ENCODE results near the gene SERTAD3. TPM values are rescaled to one million over a fixed set of nuclear protein-coding genes. Genes with fewer than 3 reads are reported as not detected.

Gene SERTAD3
- total and polyA plus RNA-seq, 10 of the 15 experiments (the other 5 are each of a cell fraction or from before 2014, with no cell fraction given), result 4.2 to 22.4 (median 13.7) TPM

DNA sequence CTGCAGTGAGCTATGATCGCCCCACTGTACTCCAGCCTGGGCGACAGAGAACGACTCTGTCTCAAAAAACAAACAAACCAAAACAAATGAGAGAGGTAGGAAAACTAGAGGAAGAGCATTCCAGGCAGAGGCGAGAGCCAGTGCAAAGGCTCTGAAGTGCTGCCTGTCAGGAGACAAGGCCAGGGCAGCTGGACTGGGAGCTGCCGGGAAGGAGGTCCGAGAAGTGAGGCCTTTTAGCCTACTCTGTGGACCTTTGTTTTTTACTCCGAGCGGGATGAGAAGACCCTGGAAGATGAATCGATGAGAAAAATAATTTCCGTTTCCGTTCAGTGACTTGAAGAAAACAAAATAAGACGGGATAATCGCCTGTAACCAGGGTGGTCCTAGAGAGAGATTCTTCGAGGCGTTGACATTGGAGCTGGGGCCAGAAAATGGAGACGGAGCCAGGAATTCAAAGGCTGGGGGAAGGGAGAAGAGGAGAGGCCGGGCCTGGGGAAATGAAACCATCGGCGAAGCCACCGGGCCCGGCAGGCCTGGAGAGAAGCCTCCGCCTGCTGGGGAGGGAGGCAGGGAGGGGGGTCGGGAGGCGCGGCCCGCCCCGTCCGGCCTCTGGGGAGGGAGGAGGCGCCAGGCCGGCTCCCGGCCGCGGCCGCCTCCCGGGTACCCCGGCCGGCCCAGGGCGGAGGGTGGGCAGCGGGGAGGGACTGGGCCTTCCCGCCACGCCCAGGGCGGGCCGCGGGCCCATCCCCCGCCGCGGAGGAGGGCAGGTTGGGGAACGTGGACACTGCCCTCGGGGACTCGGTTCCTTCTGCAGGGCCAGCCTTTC, 10.5 kb downstream of the SERTAD3 start (continued):
- TF ChIP-seq, protein P1, sequence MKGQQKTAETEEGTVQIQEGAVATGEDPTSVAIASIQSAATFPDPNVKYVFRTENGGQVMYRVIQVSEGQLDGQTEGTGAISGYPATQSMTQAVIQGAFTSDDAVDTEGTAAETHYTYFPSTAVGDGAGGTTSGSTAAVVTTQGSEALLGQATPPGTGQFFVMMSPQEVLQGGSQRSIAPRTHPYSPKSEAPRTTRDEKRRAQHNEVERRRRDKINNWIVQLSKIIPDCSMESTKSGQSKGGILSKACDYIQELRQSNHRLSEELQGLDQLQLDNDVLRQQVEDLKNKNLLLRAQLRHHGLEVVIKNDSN (IDR thresholded peaks at IDR 0.05; ENCODE audit: borderline replicate concordance, extremely low read length, insufficient read depth, low read depth, low read length), result no peak
- 0 out of 2 replicates have a peak, but pooled peaks have one; percentile 32 for TF ChIP-seq GATAD2B (conservative IDR thresholded peaks at IDR 0.05; ENCODE audit: low read depth)
- TF ChIP-seq CBX5 (IDR thresholded peaks at IDR 0.05; ENCODE audit: low read depth), result no peak
- TF ChIP-seq, protein P2, sequence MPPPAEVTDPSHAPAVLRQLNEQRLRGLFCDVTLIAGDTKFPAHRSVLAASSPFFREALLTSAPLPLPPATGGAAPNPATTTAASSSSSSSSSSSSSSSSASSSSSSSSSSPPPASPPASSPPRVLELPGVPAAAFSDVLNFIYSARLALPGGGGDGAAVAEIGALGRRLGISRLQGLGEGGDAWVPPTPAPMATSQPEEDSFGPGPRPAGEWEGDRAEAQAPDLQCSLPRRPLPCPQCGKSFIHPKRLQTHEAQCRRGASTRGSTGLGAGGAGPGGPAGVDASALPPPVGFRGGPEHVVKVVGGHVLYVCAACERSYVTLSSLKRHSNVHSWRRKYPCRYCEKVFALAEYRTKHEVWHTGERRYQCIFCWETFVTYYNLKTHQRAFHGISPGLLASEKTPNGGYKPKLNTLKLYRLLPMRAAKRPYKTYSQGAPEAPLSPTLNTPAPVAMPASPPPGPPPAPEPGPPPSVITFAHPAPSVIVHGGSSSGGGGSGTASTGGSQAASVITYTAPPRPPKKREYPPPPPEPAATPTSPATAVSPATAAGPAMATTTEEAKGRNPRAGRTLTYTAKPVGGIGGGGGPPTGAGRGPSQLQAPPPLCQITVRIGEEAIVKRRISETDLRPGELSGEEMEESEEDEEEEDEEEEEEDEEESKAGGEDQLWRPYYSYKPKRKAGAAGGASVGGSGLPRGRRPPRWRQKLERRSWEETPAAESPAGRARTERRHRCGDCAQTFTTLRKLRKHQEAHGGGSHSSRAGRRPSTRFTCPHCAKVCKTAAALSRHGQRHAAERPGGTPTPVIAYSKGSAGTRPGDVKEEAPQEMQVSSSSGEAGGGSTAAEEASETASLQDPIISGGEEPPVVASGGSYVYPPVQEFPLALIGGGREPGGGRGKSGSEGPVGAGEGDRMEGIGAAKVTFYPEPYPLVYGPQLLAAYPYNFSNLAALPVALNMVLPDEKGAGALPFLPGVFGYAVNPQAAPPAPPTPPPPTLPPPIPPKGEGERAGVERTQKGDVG (CRISPR knock-in tag; IDR thresholded peaks at IDR 0.05), result no peak
- TF ChIP-seq HCFC1 (IDR thresholded peaks at IDR 0.05; ENCODE audit: low read length), result no peak
- TF ChIP-seq, protein P3, sequence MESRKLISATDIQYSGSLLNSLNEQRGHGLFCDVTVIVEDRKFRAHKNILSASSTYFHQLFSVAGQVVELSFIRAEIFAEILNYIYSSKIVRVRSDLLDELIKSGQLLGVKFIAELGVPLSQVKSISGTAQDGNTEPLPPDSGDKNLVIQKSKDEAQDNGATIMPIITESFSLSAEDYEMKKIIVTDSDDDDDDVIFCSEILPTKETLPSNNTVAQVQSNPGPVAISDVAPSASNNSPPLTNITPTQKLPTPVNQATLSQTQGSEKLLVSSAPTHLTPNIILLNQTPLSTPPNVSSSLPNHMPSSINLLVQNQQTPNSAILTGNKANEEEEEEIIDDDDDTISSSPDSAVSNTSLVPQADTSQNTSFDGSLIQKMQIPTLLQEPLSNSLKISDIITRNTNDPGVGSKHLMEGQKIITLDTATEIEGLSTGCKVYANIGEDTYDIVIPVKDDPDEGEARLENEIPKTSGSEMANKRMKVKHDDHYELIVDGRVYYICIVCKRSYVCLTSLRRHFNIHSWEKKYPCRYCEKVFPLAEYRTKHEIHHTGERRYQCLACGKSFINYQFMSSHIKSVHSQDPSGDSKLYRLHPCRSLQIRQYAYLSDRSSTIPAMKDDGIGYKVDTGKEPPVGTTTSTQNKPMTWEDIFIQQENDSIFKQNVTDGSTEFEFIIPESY (IDR thresholded peaks at IDR 0.05), result no peak
- no peak for TF ChIP-seq SREBF1 (IDR thresholded peaks at IDR 0.05; ENCODE audit: low read length)
- TF ChIP-seq TAF1 (IDR thresholded peaks at IDR 0.05; ENCODE audit: borderline replicate concordance, low read depth, low read length), result peak; percentile 85
- no peak for TF ChIP-seq ZBED1 (IDR thresholded peaks at IDR 0.05; ENCODE audit: borderline replicate concordance)
- TF ChIP-seq HDAC2 (IDR thresholded peaks at IDR 0.05), result no peak
- TF ChIP-seq, protein P4, sequence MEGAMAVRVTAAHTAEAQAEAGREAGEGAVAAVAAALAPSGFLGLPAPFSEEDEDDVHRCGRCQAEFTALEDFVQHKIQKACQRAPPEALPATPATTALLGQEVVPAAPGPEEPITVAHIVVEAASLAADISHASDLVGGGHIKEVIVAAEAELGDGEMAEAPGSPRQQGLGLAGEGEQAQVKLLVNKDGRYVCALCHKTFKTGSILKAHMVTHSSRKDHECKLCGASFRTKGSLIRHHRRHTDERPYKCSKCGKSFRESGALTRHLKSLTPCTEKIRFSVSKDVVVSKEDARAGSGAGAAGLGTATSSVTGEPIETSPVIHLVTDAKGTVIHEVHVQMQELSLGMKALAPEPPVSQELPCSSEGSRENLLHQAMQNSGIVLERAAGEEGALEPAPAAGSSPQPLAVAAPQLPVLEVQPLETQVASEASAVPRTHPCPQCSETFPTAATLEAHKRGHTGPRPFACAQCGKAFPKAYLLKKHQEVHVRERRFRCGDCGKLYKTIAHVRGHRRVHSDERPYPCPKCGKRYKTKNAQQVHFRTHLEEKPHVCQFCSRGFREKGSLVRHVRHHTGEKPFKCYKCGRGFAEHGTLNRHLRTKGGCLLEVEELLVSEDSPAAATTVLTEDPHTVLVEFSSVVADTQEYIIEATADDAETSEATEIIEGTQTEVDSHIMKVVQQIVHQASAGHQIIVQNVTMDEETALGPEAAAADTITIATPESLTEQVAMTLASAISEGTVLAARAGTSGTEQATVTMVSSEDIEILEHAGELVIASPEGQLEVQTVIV (IDR thresholded peaks at IDR 0.05; ENCODE audit: borderline replicate concordance, partially characterized antibody), result no peak
- TF ChIP-seq ZSCAN29 (IDR thresholded peaks at IDR 0.05), result no peak
- TF ChIP-seq, protein P5, sequence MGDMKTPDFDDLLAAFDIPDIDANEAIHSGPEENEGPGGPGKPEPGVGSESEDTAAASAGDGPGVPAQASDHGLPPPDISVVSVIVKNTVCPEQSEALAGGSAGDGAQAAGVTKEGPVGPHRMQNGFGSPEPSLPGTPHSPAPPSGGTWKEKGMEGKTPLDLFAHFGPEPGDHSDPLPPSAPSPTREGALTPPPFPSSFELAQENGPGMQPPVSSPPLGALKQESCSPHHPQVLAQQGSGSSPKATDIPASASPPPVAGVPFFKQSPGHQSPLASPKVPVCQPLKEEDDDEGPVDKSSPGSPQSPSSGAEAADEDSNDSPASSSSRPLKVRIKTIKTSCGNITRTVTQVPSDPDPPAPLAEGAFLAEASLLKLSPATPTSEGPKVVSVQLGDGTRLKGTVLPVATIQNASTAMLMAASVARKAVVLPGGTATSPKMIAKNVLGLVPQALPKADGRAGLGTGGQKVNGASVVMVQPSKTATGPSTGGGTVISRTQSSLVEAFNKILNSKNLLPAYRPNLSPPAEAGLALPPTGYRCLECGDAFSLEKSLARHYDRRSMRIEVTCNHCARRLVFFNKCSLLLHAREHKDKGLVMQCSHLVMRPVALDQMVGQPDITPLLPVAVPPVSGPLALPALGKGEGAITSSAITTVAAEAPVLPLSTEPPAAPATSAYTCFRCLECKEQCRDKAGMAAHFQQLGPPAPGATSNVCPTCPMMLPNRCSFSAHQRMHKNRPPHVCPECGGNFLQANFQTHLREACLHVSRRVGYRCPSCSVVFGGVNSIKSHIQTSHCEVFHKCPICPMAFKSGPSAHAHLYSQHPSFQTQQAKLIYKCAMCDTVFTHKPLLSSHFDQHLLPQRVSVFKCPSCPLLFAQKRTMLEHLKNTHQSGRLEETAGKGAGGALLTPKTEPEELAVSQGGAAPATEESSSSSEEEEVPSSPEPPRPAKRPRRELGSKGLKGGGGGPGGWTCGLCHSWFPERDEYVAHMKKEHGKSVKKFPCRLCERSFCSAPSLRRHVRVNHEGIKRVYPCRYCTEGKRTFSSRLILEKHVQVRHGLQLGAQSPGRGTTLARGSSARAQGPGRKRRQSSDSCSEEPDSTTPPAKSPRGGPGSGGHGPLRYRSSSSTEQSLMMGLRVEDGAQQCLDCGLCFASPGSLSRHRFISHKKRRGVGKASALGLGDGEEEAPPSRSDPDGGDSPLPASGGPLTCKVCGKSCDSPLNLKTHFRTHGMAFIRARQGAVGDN (IDR thresholded peaks at IDR 0.05), result peak; percentile 65; the same call in 1 of the 2 replicates

Data from GM12878 (cell line).